ENCODE data around the gene PLEKHJ1.

GRCh38 chr19:2252797-2253105, 16.6 kb upstream of the PLEKHJ1 start:
- TF ChIP-seq, protein P1, sequence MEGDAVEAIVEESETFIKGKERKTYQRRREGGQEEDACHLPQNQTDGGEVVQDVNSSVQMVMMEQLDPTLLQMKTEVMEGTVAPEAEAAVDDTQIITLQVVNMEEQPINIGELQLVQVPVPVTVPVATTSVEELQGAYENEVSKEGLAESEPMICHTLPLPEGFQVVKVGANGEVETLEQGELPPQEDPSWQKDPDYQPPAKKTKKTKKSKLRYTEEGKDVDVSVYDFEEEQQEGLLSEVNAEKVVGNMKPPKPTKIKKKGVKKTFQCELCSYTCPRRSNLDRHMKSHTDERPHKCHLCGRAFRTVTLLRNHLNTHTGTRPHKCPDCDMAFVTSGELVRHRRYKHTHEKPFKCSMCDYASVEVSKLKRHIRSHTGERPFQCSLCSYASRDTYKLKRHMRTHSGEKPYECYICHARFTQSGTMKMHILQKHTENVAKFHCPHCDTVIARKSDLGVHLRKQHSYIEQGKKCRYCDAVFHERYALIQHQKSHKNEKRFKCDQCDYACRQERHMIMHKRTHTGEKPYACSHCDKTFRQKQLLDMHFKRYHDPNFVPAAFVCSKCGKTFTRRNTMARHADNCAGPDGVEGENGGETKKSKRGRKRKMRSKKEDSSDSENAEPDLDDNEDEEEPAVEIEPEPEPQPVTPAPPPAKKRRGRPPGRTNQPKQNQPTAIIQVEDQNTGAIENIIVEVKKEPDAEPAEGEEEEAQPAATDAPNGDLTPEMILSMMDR (IDR thresholded peaks at IDR 0.05 in 4 of 5, conservative IDR thresholded peaks at IDR 0.05 in 1 of 5): no peak
- TF ChIP-seq POLR2A (IDR thresholded peaks at IDR 0.05): no peak
